Fibroblast of lung (primary cell): Measurements from ENCODE around the gene C7orf57. TPM values are rescaled to one million over a fixed set of nuclear protein-coding genes. Genes with fewer than 3 reads are reported as not detected.

Experiments used
- DNase-seq, 2 donors: peaks; one replicate each; pipeline versions ENCODE4 v3.0.0 to v3.0.0-alpha.2; 2010; ENCODE audit warnings: low read depth in 2 of 2
- H2AFZ ChIP-seq: 2 replicates; pipeline ENCODE4 v1.5.1; 2012; ENCODE audit warnings: low read length, control low read depth, inconsistent platforms
- H3K27ac ChIP-seq: 2 replicates; pipeline ENCODE4 v1.5.1; 2011; ENCODE audit warnings: low read length, control low read depth; ENCODE audit not compliant: insufficient read depth
- H3K27me3 ChIP-seq: 2 replicates; pipeline ENCODE4 v1.5.1; 2011; ENCODE audit warnings: mild to moderate bottlenecking, low read length; ENCODE audit not compliant: control insufficient read depth, insufficient read depth
- H3K36me3 ChIP-seq: 2 replicates; pipeline ENCODE4 v1.5.1; 2011; ENCODE audit warnings: low read length; ENCODE audit not compliant: control insufficient read depth, insufficient read depth
- H3K4me1 ChIP-seq: 2 replicates; pipeline ENCODE4 v1.5.1; 2011; ENCODE audit warnings: low read length; ENCODE audit not compliant: control insufficient read depth, insufficient read depth; ENCODE audit errors: extremely low read depth
- H3K4me2 ChIP-seq: 2 replicates; pipeline ENCODE4 v1.5.1; 2011; ENCODE audit warnings: low read length, control low read depth; ENCODE audit not compliant: insufficient read depth; ENCODE audit errors: extremely low read depth
- H3K4me3 ChIP-seq, 4 experiments: fragments of 200-600 bp in 1 of 4; sonication (generic) in 1 of 4; replicated peaks in 1 of 4; 2 replicates each; pipeline ENCODE4 v1.5.1; 2011 to 2016; ENCODE audit warnings: low read length in 4 of 4, low read depth in 3 of 4, mild to moderate bottlenecking in 3 of 4, control low read depth in 2 of 4, inconsistent platforms in 1 of 4, mixed read lengths in 1 of 4; ENCODE audit not compliant: insufficient read depth in 1 of 4; ENCODE audit errors: control extremely low read depth in 1 of 4
- H3K79me2 ChIP-seq: 2 replicates; pipeline ENCODE4 v1.5.1; 2012; ENCODE audit warnings: mild to moderate bottlenecking, low read length, inconsistent platforms; ENCODE audit not compliant: control insufficient read depth, insufficient read depth
- H3K9ac ChIP-seq: 2 replicates; pipeline ENCODE4 v1.5.1; 2011; ENCODE audit warnings: mild to moderate bottlenecking, low read length, control low read depth; ENCODE audit not compliant: insufficient read depth
- H3K9me3 ChIP-seq: 2 replicates; pipeline ENCODE4 v1.5.1; 2012; ENCODE audit warnings: low read depth, low read length; ENCODE audit not compliant: control insufficient read depth, insufficient read depth
- H4K20me1 ChIP-seq: 2 replicates; pipeline ENCODE4 v1.5.1; 2011; ENCODE audit warnings: low read length; ENCODE audit not compliant: control insufficient read depth, insufficient read depth; ENCODE audit errors: extremely low read depth
- EZH2 ChIP-seq: IDR thresholded peaks from 2 replicates; pipeline ENCODE4 v1.5.1; 2012; ENCODE audit warnings: low read length, control low read depth, mild to moderate bottlenecking; ENCODE audit errors: missing control alignments
- polyA plus RNA-seq, 2 donors: library from polyadenylated mRNA; depleted of rRNA in 1 of 2; stranded (reverse) in 1 of 2; unstranded in 1 of 2; fragments of >200 nt; gene quantifications; 2 replicates each; pipeline ENCODE4 v1.2.1, GENCODE V29; 2011 to 2012; ENCODE audit warnings: missing spikeins in 1 of 2
- total RNA-seq: library from RNA; depleted of rRNA; stranded (reverse); fragments of >200 nt; gene quantifications from 2 replicates; pipeline ENCODE4 v1.2.1, GENCODE V29; 2014
- TF ChIP-seq, protein P1 (sequence below), 2 donors: IDR thresholded peaks in 1 of 2; conservative IDR thresholded peaks in 1 of 2; 1 replicate in 1 of 2; 2 replicates in 1 of 2; pipeline ENCODE4 v1.5.1; 2011 to 2012; ENCODE audit warnings: low read length in 2 of 2, control low read depth in 1 of 2, inconsistent platforms in 1 of 2, low read depth in 1 of 2, mild to moderate bottlenecking in 1 of 2

The C7orf57 gene
- total and polyA plus RNA-seq, 2 donors (not counting 1 experiment from before 2014, with no cell fraction given) = not detected

DNA sequence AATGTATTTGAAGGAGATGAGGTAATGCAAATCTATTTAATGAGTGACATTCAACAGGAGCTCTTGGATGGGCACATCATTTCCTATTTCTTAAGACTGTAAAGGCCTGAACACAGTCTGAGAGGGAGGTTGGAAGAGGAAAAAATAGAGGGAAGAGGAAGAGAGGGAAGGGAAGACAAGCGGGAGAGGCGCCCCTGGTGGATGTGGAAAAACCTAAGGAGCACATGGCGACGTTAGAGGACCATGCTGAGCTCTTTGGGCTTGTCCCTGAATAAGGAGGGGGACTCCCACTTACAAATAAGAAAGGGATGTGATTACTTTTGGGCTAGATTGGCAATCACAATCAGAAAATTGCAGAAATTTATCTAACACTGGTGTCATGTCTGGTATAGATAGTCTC is 26.1 kb upstream of the C7orf57 start:
- Histone ChIP-seq H3K9ac (no peak overlapping the region), H3K79me2 (no peaks in the 10 kb centered on the region), H3K4me3 (no peak overlapping the region), H3K4me1 (no peaks in the 10 kb centered on the region), H3K27ac (no peak overlapping the region), H4K20me1 (no peaks in the 10 kb centered on the region), H3K9me3 (no peaks in the 10 kb centered on the region), H3K36me3 (no peaks in the 10 kb centered on the region), H3K27me3 (peaks cover 3% of the 10 kb centered on the region), H3K4me2 (no peak overlapping the region), H2AFZ (no peak overlapping the region)
- no peak for TF ChIP-seq EZH2
- TF ChIP-seq, protein P1, sequence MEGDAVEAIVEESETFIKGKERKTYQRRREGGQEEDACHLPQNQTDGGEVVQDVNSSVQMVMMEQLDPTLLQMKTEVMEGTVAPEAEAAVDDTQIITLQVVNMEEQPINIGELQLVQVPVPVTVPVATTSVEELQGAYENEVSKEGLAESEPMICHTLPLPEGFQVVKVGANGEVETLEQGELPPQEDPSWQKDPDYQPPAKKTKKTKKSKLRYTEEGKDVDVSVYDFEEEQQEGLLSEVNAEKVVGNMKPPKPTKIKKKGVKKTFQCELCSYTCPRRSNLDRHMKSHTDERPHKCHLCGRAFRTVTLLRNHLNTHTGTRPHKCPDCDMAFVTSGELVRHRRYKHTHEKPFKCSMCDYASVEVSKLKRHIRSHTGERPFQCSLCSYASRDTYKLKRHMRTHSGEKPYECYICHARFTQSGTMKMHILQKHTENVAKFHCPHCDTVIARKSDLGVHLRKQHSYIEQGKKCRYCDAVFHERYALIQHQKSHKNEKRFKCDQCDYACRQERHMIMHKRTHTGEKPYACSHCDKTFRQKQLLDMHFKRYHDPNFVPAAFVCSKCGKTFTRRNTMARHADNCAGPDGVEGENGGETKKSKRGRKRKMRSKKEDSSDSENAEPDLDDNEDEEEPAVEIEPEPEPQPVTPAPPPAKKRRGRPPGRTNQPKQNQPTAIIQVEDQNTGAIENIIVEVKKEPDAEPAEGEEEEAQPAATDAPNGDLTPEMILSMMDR (conservative IDR thresholded peaks at IDR 0.05 in 1 of 2, IDR thresholded peaks at IDR 0.05 in 1 of 2; ENCODE audit: low read depth in 1 of 2, low read length in 2 of 2) = no peak
- no peak for DNase-seq

- TF ChIP-seq, protein P1 (conservative IDR thresholded peaks at IDR 0.05 in 1 of 2, IDR thresholded peaks at IDR 0.05 in 1 of 2; ENCODE audit: low read depth in 1 of 2, low read length in 2 of 2) = no peak
- no peak for TF ChIP-seq EZH2
- no peak overlapping the region for H3K27ac ChIP-seq
- H3K27me3 ChIP-seq = peaks cover 3% of the 10 kb centered on the region
- H3K4me1 ChIP-seq = no peaks in the 10 kb centered on the region
- no peak overlapping the region for H3K4me3 ChIP-seq
- H3K4me2 ChIP-seq = no peak overlapping the region
- H3K9ac ChIP-seq = no peak overlapping the region
- H4K20me1 ChIP-seq = no peaks in the 10 kb centered on the region
- H3K79me2 ChIP-seq = no peaks in the 10 kb centered on the region
- no peak overlapping the region for H2AFZ ChIP-seq
- H3K36me3 ChIP-seq = no peaks in the 10 kb centered on the region
- no peaks in the 10 kb centered on the region for H3K9me3 ChIP-seq
- no peak for DNase-seq
Measured at GRCh38 chr7:48009954-48010353, 25.4 kb upstream of the C7orf57 start.

- no peak for TF ChIP-seq EZH2
- TF ChIP-seq, protein P1 (conservative IDR thresholded peaks at IDR 0.05 in 1 of 2, IDR thresholded peaks at IDR 0.05 in 1 of 2; ENCODE audit: low read depth in 1 of 2, low read length in 2 of 2) = no peak
- Histone ChIP-seq H3K4me2 (no peak overlapping the region), H3K27me3 (peaks cover 3% of the 10 kb centered on the region), H3K79me2 (no peaks in the 10 kb centered on the region), H3K4me1 (no peaks in the 10 kb centered on the region), H4K20me1 (no peaks in the 10 kb centered on the region), H2AFZ (no peak overlapping the region), H3K9ac (no peak overlapping the region), H3K9me3 (no peaks in the 10 kb centered on the region), H3K36me3 (no peaks in the 10 kb centered on the region), H3K27ac (no peak overlapping the region), H3K4me3 (no peak overlapping the region)
- no peak for DNase-seq
Measured at GRCh38 chr7:48011323-48011722, 24.0 kb upstream of the C7orf57 start.
